Peyer's patch (tissue), 4 donors: Measurements from ENCODE around the gene ACACA.

ENCODE experiments used
- POLR2A ChIP-seq, 2 donors: fragments of 450-650 bp; IDR thresholded peaks; one replicate each; pipeline ENCODE4 v1.5.1; 2017; ENCODE audit warnings: antibody characterized with exemption in 2 of 2, mild to moderate bottlenecking in 2 of 2, moderate library complexity in 2 of 2
- TF ChIP-seq, protein P1 (sequence below), 6 experiments: fragments of 450-650 bp in 4 of 6; fragments of 200-600 bp in 2 of 6; sonication (generic) in 1 of 6; IDR thresholded peaks; one replicate each; pipeline ENCODE4 v1.5.1; 2017 to 2019; ENCODE audit warnings: antibody characterized with exemption in 6 of 6, mild to moderate bottlenecking in 3 of 6, moderate library complexity in 1 of 6

DNA sequence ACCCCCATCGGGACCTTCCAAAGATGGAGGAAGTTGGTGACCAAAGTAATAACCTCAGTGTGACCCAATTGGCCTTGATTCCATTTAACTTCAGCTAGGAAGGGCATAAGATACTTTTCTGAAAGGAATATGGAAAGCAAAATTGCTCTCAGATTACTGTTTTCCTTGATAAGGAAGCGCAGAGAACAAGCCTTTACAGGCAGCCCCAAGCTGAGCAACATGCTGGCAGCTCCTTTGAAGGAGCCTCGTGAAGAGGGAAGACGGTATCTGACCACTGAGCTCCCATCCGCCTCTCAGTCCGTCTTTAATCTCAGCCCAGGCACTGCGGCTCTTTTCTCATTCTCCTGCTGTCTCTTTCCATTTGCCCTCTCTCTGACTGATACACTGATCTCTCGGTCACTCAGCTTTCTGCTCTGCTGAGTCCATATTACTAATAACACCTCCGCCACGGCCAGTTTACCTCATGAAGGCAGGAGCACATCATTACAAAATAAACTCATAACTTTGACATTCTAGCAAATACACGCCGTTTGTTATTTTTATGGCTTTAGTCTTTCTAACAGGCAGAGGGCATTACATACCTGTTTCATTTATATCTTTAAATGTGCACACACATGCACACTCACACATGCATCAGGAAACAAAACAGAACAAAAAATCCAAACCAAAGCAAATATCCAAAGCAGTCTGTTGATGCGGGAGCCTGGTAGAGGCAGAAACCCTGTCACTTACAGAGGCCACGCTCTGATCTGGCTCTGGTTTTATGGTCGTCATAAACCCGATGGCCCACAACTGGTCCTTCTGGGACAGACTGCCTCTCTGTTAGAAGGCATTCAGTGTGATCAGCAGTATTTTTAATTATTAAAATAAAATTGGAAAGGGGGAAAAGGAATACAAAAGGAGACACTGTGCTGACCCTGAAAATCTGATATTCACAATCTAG is 274.7 kb downstream of the ACACA start:
- TF ChIP-seq, protein P1, sequence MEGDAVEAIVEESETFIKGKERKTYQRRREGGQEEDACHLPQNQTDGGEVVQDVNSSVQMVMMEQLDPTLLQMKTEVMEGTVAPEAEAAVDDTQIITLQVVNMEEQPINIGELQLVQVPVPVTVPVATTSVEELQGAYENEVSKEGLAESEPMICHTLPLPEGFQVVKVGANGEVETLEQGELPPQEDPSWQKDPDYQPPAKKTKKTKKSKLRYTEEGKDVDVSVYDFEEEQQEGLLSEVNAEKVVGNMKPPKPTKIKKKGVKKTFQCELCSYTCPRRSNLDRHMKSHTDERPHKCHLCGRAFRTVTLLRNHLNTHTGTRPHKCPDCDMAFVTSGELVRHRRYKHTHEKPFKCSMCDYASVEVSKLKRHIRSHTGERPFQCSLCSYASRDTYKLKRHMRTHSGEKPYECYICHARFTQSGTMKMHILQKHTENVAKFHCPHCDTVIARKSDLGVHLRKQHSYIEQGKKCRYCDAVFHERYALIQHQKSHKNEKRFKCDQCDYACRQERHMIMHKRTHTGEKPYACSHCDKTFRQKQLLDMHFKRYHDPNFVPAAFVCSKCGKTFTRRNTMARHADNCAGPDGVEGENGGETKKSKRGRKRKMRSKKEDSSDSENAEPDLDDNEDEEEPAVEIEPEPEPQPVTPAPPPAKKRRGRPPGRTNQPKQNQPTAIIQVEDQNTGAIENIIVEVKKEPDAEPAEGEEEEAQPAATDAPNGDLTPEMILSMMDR (IDR thresholded peaks at IDR 0.05), result no peak
- no peak for TF ChIP-seq POLR2A (IDR thresholded peaks at IDR 0.05)
